Fibroblast of skin of left biceps (primary cell): ENCODE data around the gene UBASH3A.

Source experiments
- DNase-seq, 2 experiments: peaks; one replicate each; pipeline ENCODE4 v3.0.0-alpha.2; 2013; ENCODE audit warnings: low read depth in 2 of 2

UBASH3A gene, protein sequence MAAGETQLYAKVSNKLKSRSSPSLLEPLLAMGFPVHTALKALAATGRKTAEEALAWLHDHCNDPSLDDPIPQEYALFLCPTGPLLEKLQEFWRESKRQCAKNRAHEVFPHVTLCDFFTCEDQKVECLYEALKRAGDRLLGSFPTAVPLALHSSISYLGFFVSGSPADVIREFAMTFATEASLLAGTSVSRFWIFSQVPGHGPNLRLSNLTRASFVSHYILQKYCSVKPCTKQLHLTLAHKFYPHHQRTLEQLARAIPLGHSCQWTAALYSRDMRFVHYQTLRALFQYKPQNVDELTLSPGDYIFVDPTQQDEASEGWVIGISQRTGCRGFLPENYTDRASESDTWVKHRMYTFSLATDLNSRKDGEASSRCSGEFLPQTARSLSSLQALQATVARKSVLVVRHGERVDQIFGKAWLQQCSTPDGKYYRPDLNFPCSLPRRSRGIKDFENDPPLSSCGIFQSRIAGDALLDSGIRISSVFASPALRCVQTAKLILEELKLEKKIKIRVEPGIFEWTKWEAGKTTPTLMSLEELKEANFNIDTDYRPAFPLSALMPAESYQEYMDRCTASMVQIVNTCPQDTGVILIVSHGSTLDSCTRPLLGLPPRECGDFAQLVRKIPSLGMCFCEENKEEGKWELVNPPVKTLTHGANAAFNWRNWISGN

DNA sequence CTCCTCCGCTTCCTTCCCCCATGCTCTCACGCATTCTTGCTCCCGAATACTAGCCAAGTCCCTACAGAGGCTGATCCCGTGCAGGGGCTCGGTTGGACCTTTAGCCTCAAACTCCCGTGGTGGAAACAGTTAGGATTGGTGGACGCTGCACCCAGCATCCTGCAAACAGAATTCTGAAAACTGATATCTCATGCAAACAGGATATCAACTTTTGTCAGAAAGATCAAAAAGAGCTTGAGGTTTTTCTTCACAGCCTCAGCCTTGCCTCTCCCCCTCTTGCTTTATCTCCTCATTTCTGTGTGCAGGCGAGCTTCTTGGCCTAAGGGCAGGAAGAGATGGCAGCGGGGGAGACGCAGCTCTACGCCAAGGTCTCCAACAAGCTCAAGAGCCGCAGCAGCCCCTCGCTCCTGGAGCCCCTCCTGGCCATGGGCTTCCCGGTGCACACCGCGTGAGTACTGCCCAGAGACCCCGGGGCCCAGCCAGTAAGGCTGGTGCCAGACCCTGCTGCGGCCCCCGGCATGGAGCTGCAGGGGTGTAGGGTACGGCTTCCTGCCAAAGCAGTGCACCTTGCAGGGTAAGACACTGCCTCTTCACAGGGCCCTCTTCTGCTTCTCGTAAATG is at the start of gene UBASH3A:
UBASH3A (plus strand) TSS at position 292 of the 621 bp plus-strand sequence; CDS start at position 336, 44 bp downstream.
- DNase-seq: no peak

DNA sequence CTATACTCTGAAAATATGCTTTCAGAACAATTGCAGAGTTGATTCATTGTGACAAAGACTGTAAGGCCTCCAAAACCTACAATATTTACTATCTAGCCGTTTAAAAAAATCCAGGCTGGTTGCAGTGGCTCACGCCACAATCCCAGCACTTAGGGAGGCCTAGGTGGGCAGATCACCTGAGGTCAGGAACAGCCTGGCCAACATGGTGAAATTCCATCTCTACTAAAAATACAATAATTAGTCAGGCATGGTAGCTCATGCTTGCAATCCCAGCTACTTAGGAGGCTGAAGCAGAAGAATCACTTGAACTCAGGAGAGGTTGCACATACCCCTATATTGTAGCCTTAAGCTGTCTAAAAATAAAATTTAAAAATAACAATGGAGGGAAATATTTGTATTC is 47.7 kb upstream of the UBASH3A start:
- DNase-seq: no peak

DNA sequence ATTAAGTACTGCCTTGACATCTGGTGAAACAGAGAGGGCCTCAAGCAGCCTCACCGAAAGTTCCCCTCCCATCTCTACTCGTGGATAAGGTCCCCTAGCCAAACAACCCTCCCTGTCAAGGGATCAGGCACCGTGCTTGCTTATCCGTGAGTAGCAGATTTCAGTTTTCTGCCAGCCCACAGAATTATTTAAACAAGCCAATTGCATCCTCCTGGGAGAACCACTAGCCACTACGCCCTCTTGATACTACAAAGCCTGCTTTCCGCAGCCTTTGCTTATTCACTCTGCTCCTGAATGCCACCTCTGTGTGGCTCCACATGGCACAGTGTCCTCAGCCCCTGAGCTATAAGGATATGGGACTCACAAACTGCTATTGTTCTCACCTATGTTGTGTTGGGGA is 47.1 kb upstream of the UBASH3A start:
- DNase-seq: no peak

DNA sequence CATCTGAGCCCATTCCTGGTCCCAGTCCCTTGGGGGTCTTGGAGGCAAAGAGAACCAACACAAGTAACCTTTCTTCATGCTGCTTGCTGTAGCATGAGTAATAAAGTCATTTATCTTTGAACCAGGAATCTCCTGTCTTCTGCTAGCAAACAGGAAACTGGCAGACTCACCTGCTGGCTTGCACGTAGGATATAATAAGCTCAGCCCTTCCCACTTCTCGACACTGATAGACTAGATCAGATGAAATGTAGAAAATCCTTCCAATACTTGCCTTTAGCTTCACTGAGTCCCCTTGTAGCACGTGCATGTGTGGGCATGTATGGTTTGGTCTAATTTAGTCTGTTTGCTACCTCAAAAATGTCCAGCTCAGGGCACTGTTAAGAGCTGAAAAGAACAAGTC is 46.4 kb upstream of the UBASH3A start:
- DNase-seq: no peak

DNA sequence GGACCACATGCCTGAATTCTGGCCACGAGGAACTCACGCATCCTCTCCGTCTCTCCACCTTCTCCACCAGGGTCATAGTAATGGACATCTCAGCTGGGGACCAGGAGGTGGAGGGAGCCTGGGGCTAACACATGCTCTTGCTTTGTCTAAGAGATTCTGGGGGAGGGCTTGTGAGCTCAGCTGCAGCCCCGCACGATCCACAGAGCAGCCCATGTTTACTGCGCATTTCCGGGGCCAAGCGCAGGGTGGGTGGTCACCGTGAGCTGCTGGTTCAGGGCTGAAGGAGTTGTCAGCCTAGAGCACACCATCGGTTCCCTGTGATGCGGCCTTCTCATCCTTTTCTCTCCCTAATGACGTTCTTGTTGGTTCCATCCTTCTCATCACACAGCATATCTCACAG is 45.4 kb upstream of the UBASH3A start:
- DNase-seq: no peak

DNA sequence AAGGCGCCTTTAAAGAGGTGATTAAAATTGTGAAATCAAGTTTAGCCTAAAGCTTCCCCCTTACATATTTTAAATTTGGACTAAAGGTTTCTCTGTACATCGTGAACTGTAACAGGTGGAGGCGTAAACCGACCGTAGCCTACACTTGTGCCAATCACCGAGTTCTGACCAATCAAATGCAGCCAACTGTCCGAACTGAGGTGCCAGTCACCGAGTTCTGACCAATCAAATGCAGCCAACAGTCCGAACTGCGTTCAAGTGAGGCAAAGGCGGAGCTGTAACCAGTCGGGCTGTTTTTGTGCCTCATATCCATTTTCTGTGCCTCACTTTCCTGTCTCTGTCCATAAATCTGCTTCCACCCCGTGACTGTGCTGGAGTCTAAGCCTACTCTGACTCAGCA is 44.8 kb upstream of the UBASH3A start:
- DNase-seq: no peak

DNA sequence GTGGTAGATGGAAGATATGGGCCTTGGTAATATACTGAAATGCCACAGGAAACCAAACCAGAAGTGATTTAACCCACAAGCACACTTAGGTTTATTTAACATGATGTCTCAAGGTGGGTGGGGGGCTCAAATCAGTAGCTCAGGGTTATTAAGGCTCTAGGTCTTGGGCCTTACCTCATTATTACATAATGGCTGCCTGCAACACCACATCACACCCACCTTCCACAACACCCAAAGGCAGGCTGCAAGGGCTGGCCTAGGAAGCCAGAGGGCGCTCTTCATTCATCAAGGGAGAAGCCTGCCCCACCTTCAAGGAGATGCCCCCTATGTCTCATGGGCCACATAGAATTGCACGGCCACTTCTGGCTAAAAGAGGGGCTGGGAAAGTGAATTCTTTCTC is 43.4 kb upstream of the UBASH3A start:
- no peak for DNase-seq

DNA sequence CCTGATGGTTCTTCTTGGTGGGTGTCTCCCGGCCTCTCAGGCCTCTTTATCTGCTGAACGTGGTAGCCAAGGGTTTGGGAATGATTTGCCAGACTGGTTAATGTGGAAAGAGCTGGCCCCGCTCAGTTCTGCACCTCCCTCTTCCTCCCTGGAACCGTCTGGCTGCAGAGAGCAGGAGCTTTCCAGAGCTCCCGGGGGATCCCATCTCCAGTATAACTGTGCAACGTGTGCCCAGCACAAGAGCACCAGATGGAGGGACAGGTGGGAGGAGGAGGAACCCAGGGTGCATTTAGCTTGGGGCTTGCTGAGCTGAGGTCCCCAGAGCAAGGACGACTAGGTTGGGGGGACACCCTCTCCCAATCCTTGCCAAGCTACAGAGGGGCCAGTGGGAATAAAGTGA is 42.4 kb upstream of the UBASH3A start:
- no peak for DNase-seq

DNA sequence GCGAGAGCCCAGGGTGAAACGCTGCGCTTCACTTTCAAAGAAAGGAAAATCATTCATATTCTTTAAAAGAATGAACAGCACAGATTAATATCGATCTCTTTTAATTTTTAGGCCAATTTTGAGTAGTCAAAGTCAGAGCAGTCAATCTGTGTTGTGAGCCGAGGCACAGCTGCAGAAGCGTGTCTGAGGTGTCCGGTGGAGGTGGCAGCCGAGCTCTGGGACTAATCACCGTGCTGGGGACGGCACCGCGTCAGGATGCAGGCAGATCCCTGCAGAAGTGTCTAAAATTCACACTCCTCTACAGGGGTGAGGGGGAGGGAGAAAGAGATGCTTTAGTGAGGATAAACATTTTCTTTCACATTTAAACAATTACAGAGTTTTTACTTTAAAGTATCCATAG is 41.5 kb upstream of the UBASH3A start:
- no peak for DNase-seq

DNA sequence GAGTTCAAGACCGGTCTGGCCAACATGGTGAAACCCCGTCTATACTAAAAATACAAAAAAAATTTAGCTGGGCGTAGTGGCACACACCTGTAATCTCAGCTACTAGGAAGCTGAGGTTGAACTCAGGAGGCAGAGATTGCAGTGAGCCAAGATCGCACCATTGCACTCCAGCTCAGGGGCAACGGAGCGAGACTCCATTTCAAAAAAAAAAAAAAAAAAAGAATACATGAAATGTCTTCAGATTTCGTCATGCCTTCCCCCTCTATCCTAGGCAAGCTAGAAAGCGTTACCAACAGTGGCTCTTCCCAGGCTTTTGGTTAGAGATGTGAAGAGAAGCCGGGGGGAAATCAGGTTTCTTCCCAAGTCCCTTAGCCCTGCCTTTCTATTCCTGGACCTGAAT is 41.0 kb upstream of the UBASH3A start:
- no peak for DNase-seq

DNA sequence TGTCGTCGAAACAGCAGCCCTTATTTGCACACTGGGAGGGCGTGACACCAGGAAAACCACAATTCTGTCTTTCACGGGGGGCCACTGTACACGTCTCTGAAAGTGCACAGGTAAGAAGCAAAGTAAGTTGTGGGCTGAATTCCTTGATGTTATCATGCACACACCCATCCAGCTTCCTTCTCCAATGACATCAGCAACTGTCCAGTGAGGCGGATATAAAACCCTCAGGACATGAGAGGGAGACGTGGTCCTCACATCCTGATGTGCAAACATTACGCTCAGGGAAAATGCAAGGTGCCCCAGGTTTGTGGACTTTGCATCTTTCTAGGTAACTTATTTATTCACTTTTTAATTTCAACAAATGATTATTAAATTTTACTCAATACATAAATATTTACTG is 40.4 kb upstream of the UBASH3A start:
- no peak for DNase-seq

DNA sequence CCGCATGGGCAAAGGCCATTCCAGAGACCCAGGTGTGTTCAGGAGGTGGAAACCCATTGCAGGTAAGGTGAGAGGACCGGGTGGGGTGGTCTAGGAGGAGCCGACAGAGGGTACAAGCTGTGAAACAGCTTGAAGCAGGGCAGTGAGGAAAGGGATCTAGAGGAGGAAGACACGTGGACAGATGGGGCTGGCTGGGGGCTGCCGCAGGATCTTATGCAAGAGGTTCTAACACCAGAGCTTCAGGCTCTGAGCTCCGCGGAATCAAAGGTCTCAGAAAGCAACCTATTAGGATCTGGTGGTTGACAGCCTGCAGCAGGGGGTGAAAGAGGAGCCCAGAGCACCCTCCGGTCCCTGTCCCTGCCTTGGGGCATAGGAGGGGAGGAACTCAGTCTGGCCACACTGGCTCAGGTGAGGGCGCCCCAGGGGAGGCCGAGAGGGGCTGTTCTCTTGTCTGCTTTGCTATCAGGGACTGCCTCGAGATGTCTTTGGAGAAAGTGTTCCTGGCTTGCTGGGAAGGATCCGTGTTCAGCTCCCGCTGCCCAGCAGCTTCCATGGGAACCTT is 39.3 kb upstream of the UBASH3A start:
- no peak for DNase-seq

DNA sequence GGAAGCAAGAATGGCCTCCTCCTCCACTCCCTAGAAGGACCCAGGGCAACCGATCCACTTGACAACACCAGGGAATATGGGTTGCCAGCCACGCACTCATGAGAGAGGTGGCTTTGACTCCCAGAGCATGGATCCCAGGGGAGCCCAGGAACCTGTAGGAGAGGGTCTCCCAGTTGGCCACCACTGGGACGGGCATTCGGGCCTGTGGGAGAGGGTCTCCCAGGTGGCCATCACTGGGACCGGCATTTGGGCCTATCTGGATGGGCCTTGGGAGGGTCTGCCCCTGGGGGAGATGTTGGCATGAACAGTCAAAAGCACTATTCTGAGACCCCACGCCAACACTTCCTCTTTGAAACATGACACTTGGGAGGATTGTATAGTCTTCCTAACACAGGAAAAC is 37.9 kb upstream of the UBASH3A start:
- DNase-seq: no peak

DNA sequence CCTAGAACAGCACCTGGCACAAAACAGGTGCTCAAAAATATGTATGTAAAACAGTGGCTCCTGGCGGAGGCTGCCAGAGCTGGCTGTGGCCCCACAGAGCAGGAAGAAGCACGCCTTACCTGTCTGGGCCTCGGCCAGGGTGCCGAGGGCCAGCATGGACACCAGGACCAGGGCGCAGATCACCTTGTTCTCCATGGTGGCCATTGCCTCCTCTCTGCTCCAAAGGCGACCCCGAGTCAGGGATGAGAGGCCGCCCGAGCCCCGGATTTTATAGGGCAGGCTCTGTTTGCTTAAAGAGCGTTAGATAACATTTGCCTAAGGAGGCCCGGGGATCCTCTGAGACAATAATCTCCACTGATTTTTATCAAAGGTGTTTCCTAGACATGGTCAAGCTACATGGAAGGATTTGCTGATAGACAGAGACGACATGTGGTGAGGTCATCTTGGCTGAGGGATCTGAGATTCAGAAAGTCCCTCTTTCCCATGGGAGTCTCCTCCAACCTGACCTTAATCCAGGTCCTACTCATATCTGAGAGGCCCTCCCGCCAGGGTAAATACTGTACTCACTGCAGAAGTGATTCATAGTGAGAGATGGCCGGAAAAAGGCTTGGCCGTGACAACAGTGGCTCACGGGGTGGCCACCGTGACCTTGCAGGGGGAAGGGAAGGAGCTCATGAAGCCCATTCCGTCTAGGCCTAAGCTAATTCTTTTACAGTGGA is 37.3 kb upstream of the UBASH3A start, which contains the start of gene TFF1:
TFF1 (minus strand) TSS at position 244 of the 719 bp plus-strand sequence; CDS start at position 204, 40 bp downstream.
- no peak for DNase-seq

DNA sequence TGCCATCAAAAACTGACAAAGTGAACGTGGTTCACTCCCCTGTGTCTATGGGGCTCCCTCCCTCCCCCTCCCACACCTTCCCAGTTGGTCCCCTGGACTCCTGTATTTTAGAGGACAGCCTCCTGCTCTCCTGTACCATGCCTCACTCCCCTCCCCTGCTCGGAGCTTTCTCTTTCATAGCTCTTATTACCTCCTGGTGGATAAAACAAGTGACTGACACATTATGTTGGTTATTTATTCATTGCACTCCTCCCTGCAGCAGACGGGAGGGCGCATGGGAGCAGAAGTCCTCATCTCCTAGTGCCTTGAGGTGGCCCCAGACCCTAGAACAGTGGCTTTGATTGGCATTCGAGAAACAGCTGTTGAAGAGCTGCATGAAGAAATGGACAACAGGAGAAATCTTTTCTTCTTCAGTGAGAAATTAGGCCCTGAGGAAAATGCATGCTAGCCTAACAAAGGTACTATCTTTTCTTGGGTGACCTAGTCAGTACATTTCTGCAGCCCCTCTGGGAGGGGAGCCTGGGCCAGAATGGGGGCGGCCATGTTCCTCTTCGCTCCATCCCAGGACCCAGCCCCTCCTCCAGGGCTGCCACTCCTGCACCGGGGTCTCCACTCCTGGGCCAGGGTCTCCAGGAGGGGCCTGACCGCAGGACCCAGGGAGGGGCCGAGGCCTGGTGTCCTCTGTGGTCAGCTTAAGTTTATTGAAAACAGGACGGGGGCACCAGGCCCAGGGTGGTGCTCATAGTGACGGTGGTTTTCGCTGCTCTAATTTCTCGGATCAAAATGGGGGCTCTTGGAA is 36.1 kb upstream of the UBASH3A start:
- DNase-seq: no peak

DNA sequence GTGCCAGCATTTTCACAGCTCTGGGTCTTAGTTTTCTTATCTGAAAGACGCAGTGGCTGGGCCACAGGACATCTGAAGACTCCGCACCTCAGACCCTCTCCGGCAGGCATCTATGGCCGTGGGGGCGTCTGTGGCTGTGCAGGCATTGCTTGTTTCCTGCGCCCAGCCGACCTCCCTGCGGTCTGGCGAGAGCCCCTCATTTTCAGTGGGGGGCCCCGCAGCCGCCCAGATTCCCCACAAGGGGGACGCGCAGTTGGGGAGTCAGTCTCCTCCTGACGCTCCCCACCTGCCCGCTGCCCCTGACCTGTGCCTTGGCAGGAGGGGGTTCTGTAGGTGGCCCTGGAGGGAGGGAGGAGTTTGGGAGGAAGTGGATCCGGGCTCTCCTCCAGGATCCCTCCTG is 33.9 kb upstream of the UBASH3A start:
- DNase-seq: no peak

DNA sequence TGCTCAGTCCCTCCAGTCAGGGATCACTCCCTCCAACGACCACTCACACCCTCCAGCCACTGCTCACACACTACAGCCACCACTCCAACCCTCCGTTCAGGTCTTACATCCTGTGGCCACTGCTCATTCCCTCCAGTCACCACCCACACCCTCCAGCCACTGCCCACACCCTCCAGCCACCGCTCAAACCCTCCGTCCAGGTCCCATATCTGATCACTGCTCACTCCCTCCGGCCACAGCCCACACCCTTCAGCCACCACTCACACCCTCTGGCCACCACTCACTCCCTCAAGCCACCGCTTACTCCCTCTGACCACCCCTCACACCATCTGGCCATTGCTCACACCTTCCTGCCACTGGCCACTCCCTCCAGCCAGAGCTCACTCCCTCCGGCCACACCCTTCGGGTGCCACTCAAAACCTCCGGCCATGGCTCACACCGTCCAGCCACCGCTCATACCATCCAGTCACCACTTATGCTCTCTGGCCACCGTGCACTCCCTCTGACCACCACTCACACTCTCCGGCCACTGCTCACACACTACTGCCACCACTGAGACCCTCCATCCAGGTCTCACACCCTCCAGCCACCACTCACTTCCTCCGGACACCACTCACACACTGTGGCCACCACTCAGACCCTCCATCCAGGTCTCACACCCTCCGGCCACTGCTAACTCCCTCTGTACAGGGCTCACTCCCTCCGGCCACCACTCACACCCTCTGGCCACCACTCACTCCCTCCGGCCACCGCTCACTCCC is 32.6 kb upstream of the UBASH3A start:
- no peak for DNase-seq

DNA sequence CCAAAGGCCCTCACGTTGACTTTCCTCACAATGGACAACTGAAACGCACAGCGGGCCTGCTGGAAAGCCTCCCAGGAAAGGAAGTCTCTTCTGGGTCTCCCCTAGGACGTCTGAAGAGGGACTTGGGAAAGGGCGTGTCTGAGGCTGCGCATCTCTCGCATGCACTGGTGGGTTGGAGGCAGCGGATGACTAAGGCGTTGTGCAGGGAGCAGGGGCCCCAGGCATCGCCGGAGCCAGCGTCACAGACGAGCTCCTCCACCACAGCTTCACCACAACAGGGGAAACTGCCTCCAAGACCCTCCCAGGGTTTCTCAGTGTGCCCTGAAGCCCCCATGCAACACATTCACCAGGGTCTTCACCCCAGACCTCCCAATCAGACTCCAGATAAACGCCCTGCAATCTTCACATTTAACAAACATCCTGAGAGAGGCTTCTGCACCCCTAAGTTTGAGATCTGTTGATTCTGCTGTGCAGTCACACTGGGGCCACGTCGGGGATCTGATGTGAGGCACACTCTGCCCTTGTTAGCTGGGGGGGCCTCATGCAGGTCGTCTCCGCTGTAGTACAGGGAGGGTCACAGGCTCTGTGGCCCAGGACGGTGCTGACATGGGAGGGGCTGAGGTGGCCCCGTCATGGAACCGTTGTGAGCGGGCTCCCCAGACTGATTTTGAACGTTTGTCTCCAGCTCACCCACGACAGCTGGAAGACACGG is 30.4 kb upstream of the UBASH3A start:
- DNase-seq: no peak

DNA sequence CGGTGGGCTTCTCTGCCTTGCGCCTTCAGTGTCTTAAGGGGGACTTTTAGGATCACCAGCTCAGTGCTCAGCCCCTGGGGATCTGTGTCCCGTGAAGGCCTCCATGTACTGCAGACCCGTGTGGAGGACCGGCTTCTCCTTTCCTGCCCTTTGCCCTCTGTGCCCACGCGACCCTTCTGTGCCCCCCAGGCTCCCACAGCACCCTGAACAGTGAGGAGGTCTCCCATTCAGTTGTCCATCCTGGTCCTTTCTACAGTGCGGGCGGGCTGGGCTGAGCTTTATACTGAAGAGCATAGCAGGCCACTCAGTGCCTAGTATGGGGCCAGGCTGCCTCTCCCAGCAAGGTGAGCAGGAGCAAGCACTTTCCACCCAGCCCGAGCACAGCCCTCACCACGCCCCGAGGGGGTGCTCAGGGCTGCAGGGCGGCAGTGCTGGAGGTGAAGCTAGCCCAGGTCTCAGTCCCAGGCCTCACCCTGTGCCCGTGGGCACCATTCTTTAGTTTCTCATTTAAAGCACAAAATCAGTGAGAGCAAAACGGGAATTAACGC is 29.7 kb upstream of the UBASH3A start:
- DNase-seq: no peak
